Fibroblast of villous mesenchyme (primary cell): ENCODE data around the gene ASTN2. TPM values are rescaled to one million over a fixed set of nuclear protein-coding genes. Genes with fewer than 3 reads are reported as not detected.

Experiments
- DNase-seq: peaks from one replicate; pipeline ENCODE4 v3.0.0-alpha.2; 2010; ENCODE audit warnings: low read depth
- H3K4me3 ChIP-seq: 2 replicates; pipeline ENCODE4 v1.5.1; 2011; ENCODE audit warnings: low read depth, mild to moderate bottlenecking, low read length
- total RNA-seq: library from RNA; depleted of rRNA; stranded (reverse); fragments of >200 nt; gene quantifications from 2 replicates; pipeline ENCODE4 v1.2.3, GENCODE V29; 2012
- TF ChIP-seq, protein P1 (sequence below): IDR thresholded peaks from 2 replicates; pipeline ENCODE4 v1.5.1; 2012; ENCODE audit warnings: low read depth, mild to moderate bottlenecking, low read length; ENCODE audit not compliant: insufficient read depth

ASTN2 gene
- total RNA-seq, 1 donor = 5.6 TPM

DNA sequence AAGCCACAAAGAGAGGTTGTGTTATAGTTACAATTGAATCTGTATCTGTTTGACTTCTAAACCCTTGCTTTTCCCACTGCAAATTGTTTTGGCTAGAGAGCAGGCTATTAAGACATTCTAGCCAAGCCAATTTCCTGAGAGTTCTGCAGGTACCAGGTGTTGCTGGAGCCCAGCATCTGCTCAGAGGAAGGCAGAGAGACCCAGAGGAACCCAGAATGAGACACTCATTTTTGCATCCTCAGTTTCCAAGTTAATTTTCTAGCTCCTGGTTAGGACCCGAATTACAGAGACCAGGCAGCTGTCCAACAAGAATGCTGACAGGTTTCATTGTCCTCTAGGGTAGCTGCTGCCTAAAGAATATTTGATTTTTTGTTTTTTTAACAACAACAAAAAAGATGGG is 461.6 kb downstream of the ASTN2 start:
- TF ChIP-seq, protein P1, sequence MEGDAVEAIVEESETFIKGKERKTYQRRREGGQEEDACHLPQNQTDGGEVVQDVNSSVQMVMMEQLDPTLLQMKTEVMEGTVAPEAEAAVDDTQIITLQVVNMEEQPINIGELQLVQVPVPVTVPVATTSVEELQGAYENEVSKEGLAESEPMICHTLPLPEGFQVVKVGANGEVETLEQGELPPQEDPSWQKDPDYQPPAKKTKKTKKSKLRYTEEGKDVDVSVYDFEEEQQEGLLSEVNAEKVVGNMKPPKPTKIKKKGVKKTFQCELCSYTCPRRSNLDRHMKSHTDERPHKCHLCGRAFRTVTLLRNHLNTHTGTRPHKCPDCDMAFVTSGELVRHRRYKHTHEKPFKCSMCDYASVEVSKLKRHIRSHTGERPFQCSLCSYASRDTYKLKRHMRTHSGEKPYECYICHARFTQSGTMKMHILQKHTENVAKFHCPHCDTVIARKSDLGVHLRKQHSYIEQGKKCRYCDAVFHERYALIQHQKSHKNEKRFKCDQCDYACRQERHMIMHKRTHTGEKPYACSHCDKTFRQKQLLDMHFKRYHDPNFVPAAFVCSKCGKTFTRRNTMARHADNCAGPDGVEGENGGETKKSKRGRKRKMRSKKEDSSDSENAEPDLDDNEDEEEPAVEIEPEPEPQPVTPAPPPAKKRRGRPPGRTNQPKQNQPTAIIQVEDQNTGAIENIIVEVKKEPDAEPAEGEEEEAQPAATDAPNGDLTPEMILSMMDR = no peak
- no peak overlapping the region for H3K4me3 ChIP-seq
- DNase-seq = no peak

DNA sequence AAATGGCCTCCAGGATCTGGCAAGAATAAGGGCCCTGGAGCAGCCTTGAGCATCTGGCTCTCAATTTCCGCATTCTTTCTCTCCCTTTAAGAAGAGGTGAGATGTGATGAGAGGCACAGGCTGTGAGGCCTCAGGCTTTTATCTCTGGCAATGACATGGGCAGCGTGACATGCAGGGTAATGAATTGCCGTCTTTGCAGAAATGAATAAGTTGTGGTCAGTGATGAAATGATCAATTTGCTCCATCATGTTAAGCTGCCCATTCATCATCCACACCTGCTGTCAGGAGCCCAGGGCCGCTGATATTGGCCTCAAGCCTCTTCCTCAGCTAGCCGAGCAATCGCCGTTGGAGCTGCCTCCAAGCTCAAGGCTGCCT is 462.4 kb downstream of the ASTN2 start:
- H3K4me3 ChIP-seq = no peak overlapping the region
- TF ChIP-seq, protein P1 = no peak
- DNase-seq = no peak

DNA sequence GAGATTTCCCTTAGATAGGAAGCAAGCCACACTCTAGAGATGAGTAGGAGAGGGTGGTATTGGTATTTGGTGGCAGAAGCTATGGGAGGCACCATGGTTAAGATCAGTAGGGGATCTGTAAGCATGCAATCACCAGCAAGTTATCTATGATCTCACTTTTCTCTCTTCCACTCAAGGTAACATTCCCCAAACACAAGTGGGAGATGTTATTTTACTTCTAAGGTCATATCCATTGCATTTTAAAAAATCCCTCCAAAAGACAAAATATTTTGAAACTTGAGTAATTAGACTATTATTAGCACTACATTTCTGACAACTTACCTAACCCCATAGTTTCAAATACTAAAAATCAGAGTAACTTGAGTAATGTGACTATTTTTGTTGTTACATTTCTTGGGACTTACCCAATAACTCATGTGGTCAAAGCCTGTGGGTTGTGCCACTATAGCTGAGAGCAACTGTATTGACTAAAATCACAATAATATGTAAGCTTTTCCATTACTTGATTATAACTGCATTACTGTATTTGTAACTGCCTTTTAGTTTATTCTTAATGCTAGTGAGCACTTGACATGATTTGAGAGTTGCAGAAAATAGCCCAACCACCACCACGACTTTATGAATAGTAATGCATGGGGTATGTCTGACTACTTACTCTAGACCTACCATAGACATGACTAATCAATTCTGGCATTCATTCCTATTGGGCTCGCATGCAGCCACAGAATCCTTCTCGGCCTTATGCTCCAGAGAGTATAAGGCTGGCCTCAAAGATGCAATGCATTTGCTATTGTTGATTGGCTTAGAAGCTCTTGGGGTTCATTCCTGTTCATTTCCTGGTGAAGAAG is 463.0 kb downstream of the ASTN2 start:
- H3K4me3 ChIP-seq = no peak overlapping the region
- TF ChIP-seq, protein P1 = no peak
- no peak for DNase-seq

DNA sequence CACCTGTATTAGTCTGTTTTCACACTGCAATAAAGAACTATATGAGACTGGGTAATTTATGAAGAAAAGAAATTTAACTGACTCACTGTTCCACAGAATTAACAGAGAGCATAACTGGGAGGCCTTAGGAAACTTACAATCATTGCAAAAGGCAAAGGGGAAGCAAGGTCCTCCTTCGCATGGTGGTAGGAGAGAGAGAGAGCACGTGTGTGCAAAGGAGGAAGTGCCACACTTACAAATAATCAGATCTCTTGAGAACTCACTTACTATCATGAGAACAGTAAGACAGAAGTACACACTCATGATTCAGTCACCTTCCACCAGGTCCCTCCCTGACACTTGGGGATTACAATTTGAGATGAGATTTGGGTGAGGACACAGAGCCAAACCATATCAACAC is 469.0 kb downstream of the ASTN2 start:
- TF ChIP-seq, protein P1 = no peak
- H3K4me3 ChIP-seq = no peak overlapping the region
- DNase-seq = no peak

DNA sequence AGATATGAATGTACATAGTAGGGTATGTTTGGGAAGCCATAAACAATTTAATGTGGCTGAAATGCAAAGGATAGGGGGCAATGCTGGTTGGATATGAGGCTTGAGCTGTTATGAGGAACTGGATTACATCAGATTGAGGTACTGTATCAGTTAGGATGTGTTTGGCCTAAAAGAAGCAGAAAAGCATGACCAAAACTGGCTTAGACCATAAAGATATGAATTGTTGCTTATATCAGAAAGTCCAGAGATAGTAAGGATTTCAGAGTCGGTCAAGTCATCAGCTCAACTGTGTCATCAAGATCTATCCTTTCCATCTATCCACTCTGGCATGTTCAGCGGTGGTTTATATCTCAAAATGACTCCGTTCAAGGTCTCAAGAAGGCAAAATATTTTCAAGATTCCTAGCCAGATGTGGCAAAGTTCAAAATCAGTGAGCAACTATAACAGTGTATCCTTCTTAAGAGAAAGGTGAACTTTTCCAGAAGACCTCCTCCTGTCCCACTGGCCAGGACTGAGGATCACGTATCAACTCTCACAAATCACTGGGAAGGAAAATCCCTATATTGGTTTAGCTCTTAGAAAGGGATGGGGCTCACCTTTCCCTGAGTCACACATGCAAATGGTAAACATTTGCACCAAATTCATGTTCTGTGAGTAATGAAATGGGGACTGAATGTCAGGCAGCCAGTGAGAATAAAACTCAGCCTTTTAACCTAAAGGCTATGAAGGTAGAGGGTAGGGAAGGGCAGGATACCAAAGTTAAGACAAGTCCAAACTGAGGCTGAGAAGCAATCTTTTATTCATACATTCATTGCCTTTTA is 469.9 kb downstream of the ASTN2 start:
- no peak for DNase-seq
- TF ChIP-seq, protein P1 = no peak
- no peak overlapping the region for H3K4me3 ChIP-seq

DNA sequence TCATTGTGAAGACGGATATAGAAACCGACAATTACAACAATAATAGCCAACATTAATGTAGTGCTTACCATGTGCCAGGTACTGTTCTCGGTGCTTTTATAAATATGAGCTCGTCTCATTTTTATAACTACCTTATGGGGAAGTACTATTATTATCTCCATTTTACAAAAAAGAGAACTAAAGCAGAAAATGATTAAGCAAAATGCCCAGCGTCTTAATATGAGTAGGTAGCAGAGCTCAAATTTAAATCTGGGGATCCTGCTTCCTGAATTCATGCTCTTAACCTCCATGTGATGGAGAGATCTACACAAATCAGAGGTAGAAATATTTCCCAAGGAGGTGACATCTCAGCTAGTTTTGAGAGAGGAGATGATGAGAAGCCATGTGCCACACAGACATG is 470.9 kb downstream of the ASTN2 start:
- no peak overlapping the region for H3K4me3 ChIP-seq
- TF ChIP-seq, protein P1 = no peak
- no peak for DNase-seq
